SH-SY5Y (cell line): Measurements from ENCODE around the gene IL6R.

ENCODE experiments used
- GATA2 ChIP-seq: IDR thresholded peaks from 2 replicates; pipeline ENCODE4 v1.6.1; 2011; ENCODE audit warnings: mild to moderate bottlenecking, low read depth, low read length
- GATA3 ChIP-seq: IDR thresholded peaks from 2 replicates; pipeline ENCODE4 v1.6.1; 2011; ENCODE audit warnings: low read depth, mild to moderate bottlenecking, low read length, moderate library complexity

DNA sequence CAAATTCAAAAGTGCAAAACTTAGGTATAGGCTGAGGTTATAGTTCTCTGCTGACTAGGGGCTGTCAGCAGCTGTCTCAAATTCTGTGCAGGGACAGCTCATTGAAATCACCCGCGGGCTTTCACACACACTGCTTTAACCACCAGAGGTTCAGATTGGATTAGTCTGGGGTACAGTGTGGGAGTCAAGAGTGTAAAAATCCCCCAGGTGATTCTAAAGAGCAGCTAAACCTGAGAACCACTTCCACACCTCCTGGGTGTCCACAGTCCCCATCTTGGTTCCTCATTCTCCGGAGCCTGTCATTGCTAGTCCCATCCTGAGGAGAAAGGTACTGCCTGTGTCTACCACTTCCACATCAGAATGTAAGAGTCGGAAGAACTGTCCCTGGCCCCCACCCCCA is 87.0 kb downstream of the IL6R start:
- TF ChIP-seq GATA2 (no peak), GATA3 (no peak)
